ENCODE data around the gene LMNA. TPM values are rescaled to one million over a fixed set of nuclear protein-coding genes. Genes with fewer than 3 reads are reported as not detected.
"Not testable (repeated sequence)": the region's sequence is repeated elsewhere in the genome, so short reads cannot be mapped to it uniquely, and the experiment has no call there.

Gene LMNA
- total RNA-seq, 2 experiments from 2014 or later, result 435 to 455 TPM

DNA sequence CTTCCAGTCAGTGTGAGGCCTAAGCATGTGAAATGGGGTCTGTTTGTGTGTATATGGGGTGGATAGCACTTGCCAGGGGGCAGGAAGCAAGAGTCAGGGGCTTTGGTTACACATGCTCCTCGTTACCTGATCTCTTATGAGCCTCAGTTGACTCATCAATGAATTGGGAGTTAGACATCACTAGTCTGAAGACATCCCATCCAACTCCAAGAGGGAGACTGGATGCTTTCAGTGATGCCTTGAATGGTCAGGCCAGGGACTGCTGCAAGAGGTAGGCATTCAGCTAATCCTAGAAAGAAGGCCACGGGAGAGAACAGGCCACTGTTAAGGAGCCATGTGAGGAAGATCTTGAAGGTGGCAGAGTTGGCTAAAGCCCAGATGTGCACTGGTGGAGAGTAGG, 47.2 kb upstream of the LMNA start:
- no peak overlapping the region for H3K27ac Mint-ChIP-seq
- ATAC-seq (ENCODE audit: poor library complexity) (no peak), DNase-seq (no peak)
- ChIA-PET CTCF (interaction anchor here (0.6 to 1.4 kb wide), 4 partner anchors 50 to 1996 kb away, joined by 3 to 9 read pairs (median 4); no protein-coding TSS in a partner anchor), POLR2A (no interaction called here)
- no peaks in the 10 kb centered on the region for H3K36me3 ChIP-seq (ENCODE audit: insufficient read depth, low read length)
- no peak overlapping the region for H3K4me3 ChIP-seq (ENCODE audit: low read length)
- H3K4me1 Mint-ChIP-seq (ENCODE audit: low read depth), result peaks cover 6% of the 10 kb centered on the region
- intact Hi-C loops (cut with DNase I, micrococcal nuclease), result no loop called here
- no peaks in the 10 kb centered on the region for H3K27me3 Mint-ChIP-seq
- TF ChIP-seq, protein P1, sequence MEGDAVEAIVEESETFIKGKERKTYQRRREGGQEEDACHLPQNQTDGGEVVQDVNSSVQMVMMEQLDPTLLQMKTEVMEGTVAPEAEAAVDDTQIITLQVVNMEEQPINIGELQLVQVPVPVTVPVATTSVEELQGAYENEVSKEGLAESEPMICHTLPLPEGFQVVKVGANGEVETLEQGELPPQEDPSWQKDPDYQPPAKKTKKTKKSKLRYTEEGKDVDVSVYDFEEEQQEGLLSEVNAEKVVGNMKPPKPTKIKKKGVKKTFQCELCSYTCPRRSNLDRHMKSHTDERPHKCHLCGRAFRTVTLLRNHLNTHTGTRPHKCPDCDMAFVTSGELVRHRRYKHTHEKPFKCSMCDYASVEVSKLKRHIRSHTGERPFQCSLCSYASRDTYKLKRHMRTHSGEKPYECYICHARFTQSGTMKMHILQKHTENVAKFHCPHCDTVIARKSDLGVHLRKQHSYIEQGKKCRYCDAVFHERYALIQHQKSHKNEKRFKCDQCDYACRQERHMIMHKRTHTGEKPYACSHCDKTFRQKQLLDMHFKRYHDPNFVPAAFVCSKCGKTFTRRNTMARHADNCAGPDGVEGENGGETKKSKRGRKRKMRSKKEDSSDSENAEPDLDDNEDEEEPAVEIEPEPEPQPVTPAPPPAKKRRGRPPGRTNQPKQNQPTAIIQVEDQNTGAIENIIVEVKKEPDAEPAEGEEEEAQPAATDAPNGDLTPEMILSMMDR (IDR thresholded peaks at IDR 0.05), result no peak
- no peaks in the 10 kb centered on the region for H3K36me3 Mint-ChIP-seq (ENCODE audit: low read depth)
- H3K27me3 ChIP-seq (ENCODE audit: control insufficient read depth in 1 of 2, insufficient read depth in 2 of 2, low read length in 2 of 2), result no peaks in the 10 kb centered on the region
- H3K27ac ChIP-seq (ENCODE audit: low read depth in 1 of 2, low read length in 2 of 2), result no peak overlapping the region
- no peak overlapping the region for H3K4me3 Mint-ChIP-seq
- H3K9me3 Mint-ChIP-seq, result no peaks in the 10 kb centered on the region
- no peaks in the 10 kb centered on the region for H3K9me3 ChIP-seq (ENCODE audit: control insufficient read depth in 1 of 2, insufficient read depth in 1 of 2, low read length in 2 of 2)
- H3K4me1 ChIP-seq (ENCODE audit: insufficient read depth, low read length), result peaks cover 6% of the 10 kb centered on the region

- DNase-seq, result no peak
- no peak overlapping the region for H3K27ac ChIP-seq (ENCODE audit: low read depth in 1 of 2, low read length in 2 of 2)
- TF ChIP-seq, protein P1 (IDR thresholded peaks at IDR 0.05), result no peak
- no peak overlapping the region for H3K27ac Mint-ChIP-seq
- no peaks in the 10 kb centered on the region for H3K27me3 Mint-ChIP-seq
- no peak for ATAC-seq (ENCODE audit: poor library complexity)
- no peaks in the 10 kb centered on the region for H3K9me3 ChIP-seq (ENCODE audit: control insufficient read depth in 1 of 2, insufficient read depth in 1 of 2, low read length in 2 of 2)
- no peaks in the 10 kb centered on the region for H3K9me3 Mint-ChIP-seq
- H3K27me3 ChIP-seq (ENCODE audit: control insufficient read depth in 1 of 2, insufficient read depth in 2 of 2, low read length in 2 of 2), result no peaks in the 10 kb centered on the region
- no peak overlapping the region for H3K4me3 Mint-ChIP-seq
- peaks cover 6% of the 10 kb centered on the region for H3K4me1 Mint-ChIP-seq (ENCODE audit: low read depth)
- H3K36me3 ChIP-seq (ENCODE audit: insufficient read depth, low read length), result no peaks in the 10 kb centered on the region
- POLR2A ChIA-PET, result no interaction called here
- no peak overlapping the region for H3K4me3 ChIP-seq (ENCODE audit: low read length)
- CTCF ChIA-PET, result no interaction called here
- intact Hi-C loops (cut with DNase I, micrococcal nuclease), result no loop called here
- H3K4me1 ChIP-seq (ENCODE audit: insufficient read depth, low read length), result peaks cover 6% of the 10 kb centered on the region
- no peaks in the 10 kb centered on the region for H3K36me3 Mint-ChIP-seq (ENCODE audit: low read depth)
These were observed 44.7 kb upstream of the LMNA start for GRCh38 chr1:156069490-156070455.

DNA sequence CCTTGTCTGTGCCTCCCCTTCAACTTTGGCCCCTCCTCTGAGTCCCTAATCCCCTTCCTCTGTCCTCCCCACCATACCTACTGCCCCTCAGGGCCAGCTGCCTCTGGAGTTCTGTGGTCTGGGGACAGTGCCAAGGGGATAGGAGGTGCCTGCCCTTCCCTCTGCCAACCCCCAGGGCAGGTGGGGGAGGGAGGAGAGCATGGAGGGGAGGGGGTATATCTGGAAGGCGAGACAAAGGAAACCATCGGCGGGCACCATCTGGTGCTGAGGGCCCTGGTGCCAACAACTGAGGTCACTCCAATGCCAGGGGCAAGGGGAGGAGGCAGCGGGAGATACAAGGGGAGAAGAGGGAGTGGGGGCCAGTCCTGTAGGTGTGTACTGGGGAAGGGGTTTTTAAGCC, 44.0 kb upstream of the LMNA start:
- no peak overlapping the region for H3K27ac Mint-ChIP-seq
- ATAC-seq (ENCODE audit: poor library complexity), result no peak
- CTCF ChIA-PET, result no interaction called here
- Histone ChIP-seq H3K4me1 (ENCODE audit: insufficient read depth, low read length) (peaks cover 6% of the 10 kb centered on the region), H3K27ac (ENCODE audit: low read depth in 1 of 2, low read length in 2 of 2) (no peak overlapping the region), H3K4me3 (ENCODE audit: low read length) (no peak overlapping the region), H3K36me3 (ENCODE audit: insufficient read depth, low read length) (no peaks in the 10 kb centered on the region), H3K27me3 (ENCODE audit: control insufficient read depth in 1 of 2, insufficient read depth in 2 of 2, low read length in 2 of 2) (no peaks in the 10 kb centered on the region), H3K9me3 (ENCODE audit: control insufficient read depth in 1 of 2, insufficient read depth in 1 of 2, low read length in 2 of 2) (no peaks in the 10 kb centered on the region)
- intact Hi-C loops (cut with DNase I, micrococcal nuclease), result no loop called here
- H3K27me3 Mint-ChIP-seq, result no peaks in the 10 kb centered on the region
- peaks cover 6% of the 10 kb centered on the region for H3K4me1 Mint-ChIP-seq (ENCODE audit: low read depth)
- TF ChIP-seq, protein P1 (IDR thresholded peaks at IDR 0.05), result no peak
- H3K36me3 Mint-ChIP-seq (ENCODE audit: low read depth), result no peaks in the 10 kb centered on the region
- no peaks in the 10 kb centered on the region for H3K9me3 Mint-ChIP-seq
- no peak for DNase-seq
- POLR2A ChIA-PET, result no interaction called here
- no peak overlapping the region for H3K4me3 Mint-ChIP-seq

DNA sequence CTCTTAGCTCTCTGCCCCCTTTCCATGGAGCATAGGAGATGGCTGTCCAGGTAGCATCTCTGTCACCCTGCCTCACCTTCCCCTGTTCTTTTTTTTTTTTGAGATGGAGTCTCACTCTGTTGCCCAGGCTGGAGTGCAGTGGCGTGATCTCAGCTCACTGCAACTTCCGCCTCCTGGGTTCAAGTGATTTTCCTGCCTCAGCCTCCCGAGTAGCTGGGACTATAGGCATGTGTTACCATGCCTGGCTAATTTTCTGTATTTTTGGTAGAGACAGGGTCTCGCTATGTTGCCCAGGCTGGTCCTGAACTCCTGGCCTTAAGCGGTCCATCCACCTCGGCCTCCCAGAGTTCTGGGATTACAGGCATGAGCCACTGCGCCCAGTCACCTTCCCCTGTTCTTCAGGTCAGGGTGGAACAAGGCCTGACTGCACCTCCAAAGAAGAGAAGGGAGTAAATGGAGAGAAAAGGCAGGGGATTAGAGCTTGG, 43.1 kb upstream of the LMNA start:
- H3K36me3 ChIP-seq (ENCODE audit: insufficient read depth, low read length); H3K27me3 Mint-ChIP-seq; H3K27ac ChIP-seq (ENCODE audit: low read depth in 1 of 2, low read length in 2 of 2); H3K9me3 Mint-ChIP-seq; H3K27me3 ChIP-seq (ENCODE audit: control insufficient read depth in 1 of 2, insufficient read depth in 2 of 2, low read length in 2 of 2); H3K36me3 Mint-ChIP-seq (ENCODE audit: low read depth); CTCF ChIA-PET; H3K4me1 Mint-ChIP-seq (ENCODE audit: low read depth); POLR2A ChIA-PET; H3K9me3 ChIP-seq (ENCODE audit: control insufficient read depth in 1 of 2, insufficient read depth in 1 of 2, low read length in 2 of 2); DNase-seq; intact Hi-C loops (cut with DNase I, micrococcal nuclease); H3K4me3 ChIP-seq (ENCODE audit: low read length); H3K4me3 Mint-ChIP-seq; H3K4me1 ChIP-seq (ENCODE audit: insufficient read depth, low read length); H3K27ac Mint-ChIP-seq; ATAC-seq (ENCODE audit: poor library complexity): not testable (repeated sequence)

All from CD4-positive, alpha-beta T cell (primary cell).